Skeletal muscle satellite cell (primary cell): ENCODE data around the gene BNIP5.

Experiments
- H3K27me3 ChIP-seq: 2 replicates; pipeline ENCODE4 v1.7.0; 2013; ENCODE audit warnings: low read length; ENCODE audit not compliant: control insufficient read depth, insufficient read depth
- H3K36me3 ChIP-seq: 2 replicates; pipeline ENCODE4 v1.7.0; 2013; ENCODE audit warnings: mild to moderate bottlenecking, control low read depth, low read length; ENCODE audit not compliant: insufficient read depth
- H3K4me1 ChIP-seq: 2 replicates; pipeline ENCODE4 v1.7.0; 2013; ENCODE audit warnings: low read length; ENCODE audit not compliant: control insufficient read depth, insufficient read depth
- H3K4me2 ChIP-seq: 2 replicates; pipeline ENCODE4 v1.7.0; 2013; ENCODE audit warnings: mild to moderate bottlenecking, low read length
- H3K4me3 ChIP-seq: 2 replicates; pipeline ENCODE4 v1.7.0; 2013; ENCODE audit warnings: low read length
- H3K9ac ChIP-seq: 2 replicates; pipeline ENCODE4 v1.7.0; 2013; ENCODE audit warnings: mild to moderate bottlenecking, low read depth, low read length, moderate library complexity
- H3K9me3 ChIP-seq: replicated peaks from 2 replicates; pipeline ENCODE4 v1.7.0; 2013; ENCODE audit warnings: mild to moderate bottlenecking, control low read depth, low read length

The BNIP5 gene

DNA sequence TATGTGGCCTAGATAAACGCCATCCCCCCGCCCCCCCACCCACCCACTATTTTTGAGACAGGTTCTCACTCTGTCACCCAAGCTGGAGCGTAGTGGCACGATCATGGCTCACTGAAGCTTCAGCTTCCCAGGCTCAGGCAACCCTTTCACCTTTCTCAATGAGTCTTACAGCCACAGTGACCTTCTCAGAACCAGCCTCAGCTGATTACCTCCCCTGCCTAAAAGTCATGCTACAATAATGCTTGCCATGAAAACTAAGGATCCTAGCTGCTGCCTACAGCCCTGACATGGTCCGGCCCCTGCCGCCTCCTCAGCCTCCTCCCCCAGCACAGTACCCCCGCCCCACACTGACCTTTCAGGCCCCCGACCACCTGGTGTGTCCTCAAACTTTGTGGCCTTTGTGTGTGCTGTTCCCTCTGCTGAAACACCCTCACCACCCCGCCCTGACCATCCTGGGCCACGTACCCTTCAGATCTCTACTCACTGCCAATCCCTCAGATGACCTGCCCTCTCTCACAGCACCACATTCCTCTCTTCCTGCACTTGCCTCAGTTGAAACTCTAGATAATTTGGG, 35.5 kb downstream of the BNIP5 start:
- H3K27me3 ChIP-seq, result peaks cover 54% of the 10 kb centered on the region
- no peaks in the 10 kb centered on the region for H3K4me1 ChIP-seq
- no peaks in the 10 kb centered on the region for H3K9me3 ChIP-seq
- H3K4me3 ChIP-seq, result no peak overlapping the region
- no peak overlapping the region for H3K9ac ChIP-seq
- H3K36me3 ChIP-seq, result no peaks in the 10 kb centered on the region
- H3K4me2 ChIP-seq, result no peak overlapping the region

DNA sequence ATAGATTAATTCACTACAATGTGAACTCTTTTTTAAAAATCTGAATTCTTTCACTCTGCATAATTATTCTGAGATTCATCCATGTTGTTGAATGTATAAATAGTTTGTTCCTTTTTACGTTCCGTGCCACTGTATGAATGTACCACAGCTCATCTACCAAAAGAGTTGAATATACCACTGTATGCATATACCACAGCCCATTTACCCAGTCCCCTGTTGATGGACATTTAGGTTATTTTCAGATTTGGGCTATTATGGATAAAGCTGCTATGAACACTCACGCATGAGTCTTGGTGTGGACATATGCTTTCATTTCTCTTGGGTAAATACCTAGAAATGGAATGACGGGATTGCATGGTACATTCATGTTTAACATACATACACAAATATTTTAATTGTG, 38.7 kb downstream of the BNIP5 start:
- H3K36me3 ChIP-seq, result no peaks in the 10 kb centered on the region
- no peak overlapping the region for H3K4me2 ChIP-seq
- no peak overlapping the region for H3K4me3 ChIP-seq
- no peaks in the 10 kb centered on the region for H3K9me3 ChIP-seq
- no peak overlapping the region for H3K9ac ChIP-seq
- H3K4me1 ChIP-seq, result no peaks in the 10 kb centered on the region
- H3K27me3 ChIP-seq, result peaks cover 76% of the 10 kb centered on the region

DNA sequence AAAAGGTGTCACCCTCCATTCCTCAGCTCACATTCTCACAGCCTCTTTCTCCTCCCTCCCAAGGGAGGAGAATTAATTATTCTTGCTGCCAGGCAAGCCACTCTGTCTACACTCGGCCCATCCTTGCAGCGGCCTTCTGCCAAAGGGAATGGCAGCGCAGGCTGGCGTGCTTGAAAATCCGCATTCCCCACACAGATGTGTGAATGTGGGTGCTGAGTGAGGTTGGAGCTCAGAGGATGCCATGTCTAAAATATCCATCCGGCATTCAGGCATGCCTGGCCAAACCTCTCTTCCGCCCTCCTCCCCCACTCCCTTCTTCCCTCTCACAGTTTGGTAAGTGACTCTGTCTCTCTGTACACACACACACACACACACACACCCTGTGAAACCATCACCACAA, 39.2 kb downstream of the BNIP5 start:
- no peaks in the 10 kb centered on the region for H3K4me1 ChIP-seq
- no peaks in the 10 kb centered on the region for H3K9me3 ChIP-seq
- no peak overlapping the region for H3K4me2 ChIP-seq
- no peak overlapping the region for H3K4me3 ChIP-seq
- peaks cover 76% of the 10 kb centered on the region for H3K27me3 ChIP-seq
- H3K36me3 ChIP-seq, result no peaks in the 10 kb centered on the region
- H3K9ac ChIP-seq, result no peak overlapping the region

DNA sequence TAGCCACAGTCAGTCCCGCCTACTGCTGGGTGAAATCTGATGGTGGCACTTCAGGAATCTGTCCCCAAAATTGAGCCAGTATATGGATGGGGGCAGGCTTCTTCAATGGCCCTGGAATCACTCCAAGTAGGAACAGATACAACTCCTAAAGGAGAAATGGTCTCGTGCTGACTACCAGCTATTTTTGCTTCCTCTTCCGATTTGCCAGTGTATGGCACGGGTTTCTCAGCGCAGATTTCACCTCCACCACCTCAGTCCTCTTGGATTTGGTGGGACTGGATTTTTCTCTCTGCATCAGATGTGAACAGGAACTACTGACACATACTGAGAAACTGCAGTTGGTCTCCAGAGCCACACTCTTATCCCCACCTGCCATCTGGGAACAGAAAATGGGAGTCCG, 39.6 kb downstream of the BNIP5 start:
- Histone ChIP-seq H3K27me3 (peaks cover 79% of the 10 kb centered on the region), H3K9ac (no peak overlapping the region)

DNA sequence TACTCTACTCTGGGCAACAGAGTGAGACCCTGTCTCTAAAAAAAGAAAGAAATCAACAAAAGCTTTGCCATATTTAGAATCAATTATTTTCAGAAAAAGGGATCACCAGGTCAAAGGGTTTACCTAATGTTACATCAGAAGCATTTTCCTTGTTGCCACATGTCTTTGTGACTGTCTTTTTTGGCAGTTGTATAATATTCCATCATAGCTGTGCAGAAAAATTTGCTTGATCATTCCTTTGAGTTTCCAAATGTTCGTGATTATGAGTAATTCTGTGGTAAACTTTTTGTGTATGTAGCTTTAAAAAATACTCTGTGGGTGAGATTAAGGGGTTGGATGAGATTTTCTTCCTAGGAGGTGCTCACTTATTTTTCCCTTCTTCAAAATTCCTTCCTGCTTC, 40.4 kb downstream of the BNIP5 start:
- Histone ChIP-seq H3K9me3 (no peaks in the 10 kb centered on the region), H3K4me3 (no peak overlapping the region), H3K4me2 (no peak overlapping the region), H3K36me3 (no peaks in the 10 kb centered on the region), H3K4me1 (no peaks in the 10 kb centered on the region), H3K27me3 (peaks cover 72% of the 10 kb centered on the region), H3K9ac (no peak overlapping the region)

More for the DNA sequence above, 39.6 kb downstream of the BNIP5 start:
- Histone ChIP-seq H3K36me3 (no peaks in the 10 kb centered on the region), H3K4me1 (no peaks in the 10 kb centered on the region), H3K4me3 (no peak overlapping the region), H3K4me2 (no peak overlapping the region), H3K9me3 (no peaks in the 10 kb centered on the region)

DNA sequence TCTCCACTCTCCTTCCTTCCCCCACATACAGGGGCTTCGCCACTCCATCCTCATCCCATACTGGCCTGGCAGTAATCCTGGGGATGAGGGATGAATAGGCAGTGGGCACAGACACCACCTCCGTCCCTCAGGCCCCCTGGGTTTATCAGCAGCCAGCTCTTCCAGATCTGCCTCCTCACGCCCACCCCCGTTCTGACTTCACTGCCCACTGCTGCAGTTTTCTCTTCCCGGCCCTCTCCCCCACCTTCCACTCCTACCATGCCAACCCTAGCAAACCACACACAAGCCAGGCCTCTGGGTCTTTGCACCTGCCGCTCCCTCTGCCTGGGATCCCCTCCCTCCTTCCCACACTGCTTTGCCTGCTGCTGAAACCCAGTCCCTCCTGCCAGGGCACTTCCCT, 44.5 kb downstream of the BNIP5 start:
- H3K27me3 ChIP-seq, result peaks cover 68% of the 10 kb centered on the region
- no peak overlapping the region for H3K4me2 ChIP-seq

DNA sequence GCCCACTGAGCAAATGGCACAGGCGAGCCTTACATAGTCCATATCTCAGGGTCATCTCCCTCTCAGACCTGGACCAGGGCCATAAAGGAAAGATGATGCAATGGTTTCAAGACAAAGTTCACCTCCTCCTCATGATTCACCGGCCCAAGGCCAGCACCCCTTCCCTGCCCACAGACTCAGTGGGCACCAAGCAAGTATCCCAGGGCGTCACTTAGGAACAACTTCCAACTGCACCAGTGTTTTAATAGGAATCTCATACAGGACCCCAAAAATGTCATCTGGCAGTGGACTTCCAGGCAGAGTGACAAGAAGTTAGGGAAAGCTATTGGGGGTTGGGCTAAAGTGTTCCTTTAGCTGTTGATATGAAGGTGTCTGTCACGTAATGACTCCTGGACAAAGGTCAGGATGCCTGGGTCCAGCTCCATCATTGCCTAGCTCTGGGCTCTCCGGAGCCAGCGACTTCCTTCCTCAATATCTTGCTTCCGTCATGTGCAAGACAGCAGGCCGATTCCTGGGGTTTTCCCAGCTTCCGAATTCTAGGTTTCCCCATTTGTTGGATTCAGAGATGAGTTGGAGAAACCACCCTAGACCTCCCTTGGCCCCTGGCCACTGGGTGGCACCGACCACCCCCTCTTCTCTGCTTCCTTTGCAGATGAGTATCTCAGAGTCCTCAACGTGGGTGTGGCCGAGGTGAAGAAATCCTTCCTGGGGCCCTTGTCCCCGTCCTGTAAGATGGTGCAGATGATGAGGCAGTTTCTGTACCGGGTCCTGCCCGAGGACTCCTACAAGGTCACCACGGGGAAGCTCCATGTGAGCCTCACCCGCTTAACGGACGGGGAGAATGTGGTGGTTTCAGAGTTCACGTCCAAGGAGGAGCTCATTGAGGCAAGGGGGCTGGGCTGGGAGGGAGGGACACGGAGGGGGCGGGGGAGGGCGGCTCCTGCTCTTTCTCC, 45.7 kb downstream of the BNIP5 start:
- H3K36me3 ChIP-seq, result no peaks in the 10 kb centered on the region
- peaks cover 68% of the 10 kb centered on the region for H3K27me3 ChIP-seq
- H3K4me1 ChIP-seq, result peaks cover 8% of the 10 kb centered on the region
- no peak overlapping the region for H3K4me3 ChIP-seq
- peak overlapping the region; percentile 3 for H3K4me2 ChIP-seq
- no peak overlapping the region for H3K9ac ChIP-seq
- H3K9me3 ChIP-seq, result no peaks in the 10 kb centered on the region

More for the DNA sequence above, 44.5 kb downstream of the BNIP5 start:
- H3K36me3 ChIP-seq, result no peaks in the 10 kb centered on the region
- H3K9me3 ChIP-seq, result no peaks in the 10 kb centered on the region
- no peak overlapping the region for H3K4me3 ChIP-seq
- H3K4me1 ChIP-seq, result peaks cover 8% of the 10 kb centered on the region
- H3K9ac ChIP-seq, result no peak overlapping the region

DNA sequence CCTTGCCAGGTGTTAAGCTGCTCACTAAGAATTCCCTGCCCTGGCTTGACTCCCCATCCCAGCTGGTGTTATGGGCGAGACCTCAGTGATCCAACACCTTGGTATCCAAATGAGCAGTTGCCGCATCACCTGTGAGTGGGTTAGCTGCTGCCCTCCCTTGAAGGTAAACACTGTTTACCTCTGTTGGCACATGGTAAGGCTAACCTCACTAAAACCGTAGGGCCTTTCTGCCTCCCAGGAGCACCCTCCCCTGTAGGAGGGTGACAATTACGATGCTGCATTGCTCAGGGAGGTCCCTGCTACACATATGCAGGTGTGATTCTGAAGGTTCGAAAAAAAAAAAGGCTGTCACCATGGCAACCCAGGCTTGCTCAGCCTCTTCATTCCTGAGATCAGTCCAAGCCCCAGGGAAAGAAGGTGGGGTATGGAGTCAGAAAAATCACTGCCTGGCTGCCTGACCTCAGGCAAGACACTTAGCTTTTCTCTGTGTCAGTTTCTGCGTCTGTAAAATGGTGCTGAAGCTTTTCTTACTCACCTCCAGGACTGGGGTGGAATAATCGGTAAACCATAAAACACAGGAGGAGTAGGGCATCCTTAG, 47.3 kb downstream of the BNIP5 start:
- H3K27me3 ChIP-seq, result peaks cover 69% of the 10 kb centered on the region
- H3K9me3 ChIP-seq, result no peaks in the 10 kb centered on the region
- no peak overlapping the region for H3K9ac ChIP-seq
- H3K4me2 ChIP-seq, result no peak overlapping the region
- no peak overlapping the region for H3K4me3 ChIP-seq
- H3K36me3 ChIP-seq, result no peaks in the 10 kb centered on the region
- H3K4me1 ChIP-seq, result peaks cover 8% of the 10 kb centered on the region

DNA sequence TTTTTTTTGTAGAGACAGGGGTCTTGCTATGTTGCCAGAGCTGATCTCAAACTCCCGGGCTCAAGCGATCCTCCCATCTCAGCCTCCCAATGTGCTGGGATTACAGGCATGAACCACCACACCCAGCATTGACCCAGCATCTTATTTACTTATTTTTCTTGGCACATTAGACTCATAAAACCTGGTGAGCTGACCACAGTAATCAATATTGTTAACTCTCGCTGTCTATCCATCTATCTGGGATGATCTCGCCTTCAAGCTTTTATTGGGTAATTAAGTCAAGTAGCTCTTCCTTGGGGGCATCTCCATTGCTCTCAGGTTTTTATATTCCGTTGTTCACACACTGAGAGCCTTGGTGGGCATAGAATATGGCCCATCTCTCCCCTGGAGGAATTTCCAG, 49.8 kb downstream of the BNIP5 start:
- no peaks in the 10 kb centered on the region for H3K9me3 ChIP-seq
- peaks cover 73% of the 10 kb centered on the region for H3K27me3 ChIP-seq
- no peak overlapping the region for H3K4me2 ChIP-seq
- no peaks in the 10 kb centered on the region for H3K36me3 ChIP-seq
- no peak overlapping the region for H3K4me3 ChIP-seq
- no peak overlapping the region for H3K9ac ChIP-seq
- peaks cover 8% of the 10 kb centered on the region for H3K4me1 ChIP-seq

DNA sequence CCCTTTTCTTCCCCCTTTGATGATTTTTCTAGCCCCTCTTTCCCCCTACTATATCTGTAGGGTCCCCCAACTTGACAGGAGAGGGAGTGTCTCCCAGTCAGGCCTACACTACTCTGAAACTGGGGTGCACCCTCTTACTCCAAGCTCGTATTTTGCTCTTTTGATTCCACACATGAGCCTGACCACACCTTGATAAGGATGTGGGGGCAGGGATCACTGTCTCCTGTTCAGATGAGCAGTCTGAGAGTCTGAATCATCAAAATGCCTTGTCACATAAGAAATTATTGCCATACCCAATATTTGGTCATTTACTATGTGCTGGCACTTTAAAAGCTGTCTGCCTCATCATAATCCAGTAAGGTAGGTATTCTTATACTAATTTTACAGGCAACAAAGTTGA, 50.9 kb downstream of the BNIP5 start:
- Histone ChIP-seq H3K4me1 (peaks cover 4% of the 10 kb centered on the region), H3K36me3 (no peaks in the 10 kb centered on the region), H3K4me3 (no peak overlapping the region), H3K4me2 (no peak overlapping the region), H3K27me3 (peaks cover 77% of the 10 kb centered on the region), H3K9ac (no peak overlapping the region), H3K9me3 (no peaks in the 10 kb centered on the region)

DNA sequence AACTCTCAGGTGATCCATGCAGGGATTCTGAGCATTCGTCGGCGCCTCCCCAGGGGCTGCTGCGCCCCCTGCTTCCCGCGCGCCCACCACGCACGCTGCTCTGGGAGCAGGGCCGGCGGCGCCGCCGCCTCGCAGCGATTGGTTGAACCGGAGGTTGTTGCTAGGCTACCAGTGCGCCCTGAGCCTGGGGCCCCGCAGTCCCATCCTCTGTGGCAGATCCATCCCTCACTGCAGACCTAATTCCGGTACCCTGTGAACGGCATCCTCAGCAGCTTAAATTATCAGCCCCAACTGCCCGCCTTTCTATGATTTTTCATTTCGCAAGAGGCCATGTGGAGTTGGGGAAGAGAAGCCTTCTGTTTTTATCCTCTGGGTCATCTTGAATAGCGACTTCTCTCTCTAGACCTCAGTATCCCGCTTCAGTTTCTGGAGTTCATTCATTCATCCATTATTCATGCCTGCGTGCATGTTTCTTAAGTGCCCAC, 51.5 kb downstream of the BNIP5 start:
- Histone ChIP-seq H3K27me3 (peaks cover 83% of the 10 kb centered on the region), H3K9ac (no peak overlapping the region), H3K4me1 (no peaks in the 10 kb centered on the region), H3K4me2 (no peak overlapping the region), H3K36me3 (no peaks in the 10 kb centered on the region), H3K9me3 (no peaks in the 10 kb centered on the region), H3K4me3 (no peak overlapping the region)
